Heart left ventricle (tissue), 16 donors: ENCODE measurements around the gene JPH2. TPM values are rescaled to one million over a fixed set of nuclear protein-coding genes. Genes with fewer than 3 reads are reported as not detected.

Experiments used
- ATAC-seq, 4 donors: fragments of 200-7000 bp; cut with Tn5 transposase; one replicate each; pipeline ENCODE4 v1.9.1; 2020 to 2022; ENCODE audit warnings: moderate library complexity in 4 of 4, mild to moderate bottlenecking in 3 of 4, moderate number of reproducible peaks in 1 of 4
- DNase-seq, 5 donors: peaks; one replicate each; pipeline ENCODE4 v3.0.0-alpha.2; 2020
- H3K27ac ChIP-seq, 12 donors: fragments of 200-600 bp; sonication (generic) in 4 of 12; one replicate each; pipeline versions ENCODE4 v1.5.0 to v1.8.0; 2016 to 2022; ENCODE audit warnings: mild to moderate bottlenecking in 2 of 12
- H3K27me3 ChIP-seq, 9 donors: fragments of 200-600 bp; sonication (generic) in 2 of 9; one replicate each; pipeline versions ENCODE4 v1.5.1 to v1.8.0; 2016 to 2022; ENCODE audit warnings: mild to moderate bottlenecking in 3 of 9
- H3K36me3 ChIP-seq, 9 donors: fragments of 200-600 bp; sonication (generic) in 2 of 9; one replicate each; pipeline versions ENCODE4 v1.5.0 to v1.8.0; 2018 to 2022; ENCODE audit warnings: mild to moderate bottlenecking in 2 of 9
- H3K4me1 ChIP-seq, 12 donors: fragments of 200-600 bp; sonication (generic) in 4 of 12; one replicate each; pipeline versions ENCODE4 v1.5.0 to v1.8.0; 2016 to 2022; ENCODE audit warnings: mild to moderate bottlenecking in 3 of 12
- H3K4me3 ChIP-seq, 12 donors: fragments of 200-600 bp; sonication (generic) in 4 of 12; one replicate each; pipeline versions ENCODE4 v1.5.0 to v1.8.0; 2017 to 2022; ENCODE audit warnings: mild to moderate bottlenecking in 9 of 12, moderate library complexity in 4 of 12
- H3K9me3 ChIP-seq, 12 donors: fragments of 200-600 bp; sonication (generic) in 4 of 12; one replicate each; pipeline versions ENCODE4 v1.5.0 to v1.8.0; 2016 to 2022; ENCODE audit warnings: mild to moderate bottlenecking in 1 of 12
- POLR2A ChIP-seq, 2 donors: fragments of 450-650 bp; IDR thresholded peaks; one replicate each; pipeline ENCODE4 v1.6.1; 2017; ENCODE audit warnings: antibody characterized with exemption in 2 of 2, mild to moderate bottlenecking in 2 of 2, moderate library complexity in 2 of 2
- WGBS, 4 donors: extraction: QIAGEN DNeasy Blood & Tissue Kit in 2 of 4; methylation state at CpG; one replicate each; pipeline versions ENCODE4 v1.1.5 to v1.1.7; 2013 to 2018; 5-methylcytosine and 5-hydroxymethylcytosine counted together
- intact Hi-C, 10 donors: fragments of 100-400 bp; cut with DNase I; formaldehyde crosslinking; loops; one replicate each; pipeline versions ENCODE4 v1.11.1 to v1.14.2; 2022
- polyA plus RNA-seq, 2 donors: library from polyadenylated mRNA; stranded (reverse); fragments of 200-250 nt; gene quantifications; one replicate each; pipeline ENCODE4 v1.2.3, GENCODE V29; 2013
- total RNA-seq, 9 donors: library from RNA; depleted of rRNA in 2 of 9; stranded (reverse); fragments of >200 nt in 2 of 9; fragmentation: NEBNext Ultra II Directional in 3 of 9; extraction: Animal tissue kit (Norgen Biotek cat#: 25700) in 3 of 9; gene quantifications; one replicate each; pipeline versions ENCODE4 v1.1.0 to v1.2.4, GENCODE V29; 2016 to 2023
- TF ChIP-seq, protein P1 (sequence below), 12 donors: fragments of 200-600 bp; sonication (generic) in 4 of 12; IDR thresholded peaks; one replicate each; pipeline versions ENCODE4 v1.5.0 to v1.8.0; 2018 to 2022; ENCODE audit warnings: antibody characterized with exemption in 12 of 12, mild to moderate bottlenecking in 5 of 12
- donor health status: ischemic (EF 13 %, LVEDD 7.1; RV severe dilation, severe dysfunction).
- donor health status: healthy with polysubstance abuse.
- donor health status: DM: no; HTN: yes; CAD: no.
- donor health status: DM: no; HTN: no; CAD: no.
- donor health status: ischemic (EF 25% LVEDD 6.9; RV normal size, moderate dysfunction).
- donor health status: ischemic (EF 25% LVEDD 5.7; RV mildly dilated, moderate dysfunction).
- donor health status: healthy.
- donor health status: DM: yes; HTN: yes; CAD: no.
- donor health status: ischemic (EF 35%, LVEDD 5.7; RV mildly dilated, moderate dysfunction).
- donor health status: nonischemic (EF 11% LVEDD 7.7; RV severe dilation, severe dysfunction).
- donor health status: DM: yes; HTN: yes; CAD: no.
- donor health status: PGD.
- donor health status: ischemic (EF 29% LVEDD 5.4; RV normal size, mild dysfunction).
- donor health status: nonischemic (EF 23%, LVEDD 6.1; RV moderate dilation, normal function).

JPH2 gene
- total and polyA plus RNA-seq, 11 donors, result 99.5 to 219 (median 155) TPM

DNA sequence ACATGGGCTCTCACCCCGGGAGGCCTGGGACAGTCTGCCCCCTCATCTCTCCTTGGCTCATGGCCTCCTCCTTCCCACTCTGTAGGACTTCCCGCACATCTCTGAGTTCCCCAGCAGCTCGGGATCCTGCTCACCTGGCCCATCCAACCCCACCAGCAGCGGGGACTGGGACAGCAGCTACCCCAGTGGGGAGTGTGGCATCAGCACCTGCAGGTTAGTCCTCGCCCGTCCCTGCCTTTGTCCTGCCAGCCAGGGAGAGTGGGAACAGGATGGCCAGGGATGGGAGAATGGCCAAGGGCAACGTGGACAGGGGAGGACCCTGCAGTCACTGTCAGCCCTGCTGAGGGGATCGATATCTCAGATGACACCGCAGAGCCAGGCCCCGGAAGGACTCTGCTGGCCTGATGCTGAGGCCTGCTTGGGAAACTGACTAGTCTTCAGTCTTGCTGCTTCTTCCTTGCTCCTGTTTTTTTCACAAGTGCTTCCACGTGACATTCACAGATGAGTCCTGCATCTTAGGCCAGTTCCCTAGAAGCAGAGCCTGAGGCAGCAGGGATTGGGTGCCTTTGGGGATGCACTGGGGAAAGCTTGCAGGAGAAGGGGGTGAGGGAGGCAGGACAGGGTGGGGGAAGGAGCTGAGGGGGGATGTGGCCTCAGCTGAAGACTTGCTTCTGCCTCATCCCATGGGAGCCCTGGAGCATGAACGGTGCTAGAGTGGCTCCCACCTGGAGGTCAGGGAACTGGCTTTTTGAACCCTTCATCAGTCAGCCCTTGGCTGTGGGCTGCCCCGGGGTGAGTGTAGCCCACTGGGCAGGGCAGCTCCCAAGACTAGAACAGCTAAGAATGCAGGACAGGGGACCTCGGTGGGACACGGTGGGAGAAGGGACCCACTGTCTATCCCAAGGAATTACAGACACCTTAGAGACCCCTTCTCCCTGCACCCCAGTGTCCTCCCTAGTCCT is 120.1 kb downstream of the JPH2 start:
- no peak for TF ChIP-seq POLR2A (IDR thresholded peaks at IDR 0.05)
- TF ChIP-seq, protein P1, sequence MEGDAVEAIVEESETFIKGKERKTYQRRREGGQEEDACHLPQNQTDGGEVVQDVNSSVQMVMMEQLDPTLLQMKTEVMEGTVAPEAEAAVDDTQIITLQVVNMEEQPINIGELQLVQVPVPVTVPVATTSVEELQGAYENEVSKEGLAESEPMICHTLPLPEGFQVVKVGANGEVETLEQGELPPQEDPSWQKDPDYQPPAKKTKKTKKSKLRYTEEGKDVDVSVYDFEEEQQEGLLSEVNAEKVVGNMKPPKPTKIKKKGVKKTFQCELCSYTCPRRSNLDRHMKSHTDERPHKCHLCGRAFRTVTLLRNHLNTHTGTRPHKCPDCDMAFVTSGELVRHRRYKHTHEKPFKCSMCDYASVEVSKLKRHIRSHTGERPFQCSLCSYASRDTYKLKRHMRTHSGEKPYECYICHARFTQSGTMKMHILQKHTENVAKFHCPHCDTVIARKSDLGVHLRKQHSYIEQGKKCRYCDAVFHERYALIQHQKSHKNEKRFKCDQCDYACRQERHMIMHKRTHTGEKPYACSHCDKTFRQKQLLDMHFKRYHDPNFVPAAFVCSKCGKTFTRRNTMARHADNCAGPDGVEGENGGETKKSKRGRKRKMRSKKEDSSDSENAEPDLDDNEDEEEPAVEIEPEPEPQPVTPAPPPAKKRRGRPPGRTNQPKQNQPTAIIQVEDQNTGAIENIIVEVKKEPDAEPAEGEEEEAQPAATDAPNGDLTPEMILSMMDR (IDR thresholded peaks at IDR 0.05), result no peak
- peaks cover 0 to 25% (median 0%) of the 10 kb centered on the region in 12 donors for H3K4me1 ChIP-seq
- 85 to 86% (median 85%) methylated on average over 12 to 15 of the region's 15 CpGs for WGBS, 4 donors
- H3K9me3 ChIP-seq, result no peaks in the 10 kb centered on the region
- no peak overlapping the region for H3K4me3 ChIP-seq
- H3K36me3 ChIP-seq, result no peaks in the 10 kb centered on the region
- no peak for DNase-seq
- intact Hi-C loops, result no loop called here
- no peak overlapping the region for H3K27ac ChIP-seq
- ATAC-seq, result no peak
- H3K27me3 ChIP-seq, result no peaks in the 10 kb centered on the region

- Histone ChIP-seq H3K36me3 (no peaks in the 10 kb centered on the region), H3K27ac (no peak overlapping the region)
Measured at GRCh38 chr20:44065401-44066340, 121.3 kb downstream of the JPH2 start.

GRCh38 chr20:44064501-44065400 is 122.2 kb downstream of the JPH2 start:
- peaks cover 0 to 14% (median 0%) of the 10 kb centered on the region in 12 donors for H3K4me1 ChIP-seq
- H3K4me3 ChIP-seq, result no peak overlapping the region
- H3K9me3 ChIP-seq, result peaks cover 0 to 1% (median 0%) of the 10 kb centered on the region in 12 donors
- no peak for DNase-seq
- intact Hi-C loops, result no loop called here
- ATAC-seq, result no peak
- no peaks in the 10 kb centered on the region for H3K36me3 ChIP-seq
- no peaks in the 10 kb centered on the region for H3K27me3 ChIP-seq
- H3K27ac ChIP-seq, result no peak overlapping the region
- WGBS, 4 donors, result 86 to 93% (median 89%) methylated on average over 14 to 17 of the region's 17 CpGs
- TF ChIP-seq POLR2A (IDR thresholded peaks at IDR 0.05), result no peak
- TF ChIP-seq, protein P1 (IDR thresholded peaks at IDR 0.05), result no peak

More at GRCh38 chr20:44065401-44066340, 121.3 kb downstream of the JPH2 start:
- WGBS, 4 donors, result 91 to 96% (median 93%) methylated on average over 19 to 20 of the region's 20 CpGs
- DNase-seq, result peak in 1 of 5 donors; percentile 54
- H3K27me3 ChIP-seq, result no peaks in the 10 kb centered on the region
- no peak for TF ChIP-seq POLR2A (IDR thresholded peaks at IDR 0.05)
- TF ChIP-seq, protein P1 (IDR thresholded peaks at IDR 0.05), result no peak
- H3K9me3 ChIP-seq, result no peaks in the 10 kb centered on the region
- peaks cover 0 to 24% (median 0%) of the 10 kb centered on the region in 12 donors for H3K4me1 ChIP-seq
- no peak overlapping the region for H3K4me3 ChIP-seq
- ATAC-seq, result no peak
- intact Hi-C loops, result no loop called here

Other genes starting within 250 kb of the JPH2 start
- 10 to 100 TPM; 20.6 to 39.0 (median 34.1) TPM for gene OSER1, start 23.6 kb upstream of the JPH2 start, total RNA-seq
- gene OSER1, start 23.6 kb upstream of the JPH2 start, polyA plus RNA-seq, result 10 to 100 TPM; 11.9 to 35.6 TPM
- under 1 TPM in 7 of 9 donors, not detected in 2; 0.19 to 0.67 (median 0.41) TPM for gene GDAP1L1, start 60.1 kb upstream of the JPH2 start, total RNA-seq
- under 1 TPM; 0.12 to 0.30 TPM for gene GDAP1L1, start 60.1 kb upstream of the JPH2 start, polyA plus RNA-seq
- 100 to 1,000 TPM in 7 of 9 donors, 10 to 100 TPM in 2; 71.7 to 165 (median 125) TPM for gene FITM2, start 124.0 kb upstream of the JPH2 start, total RNA-seq
- gene FITM2, start 124.0 kb upstream of the JPH2 start, polyA plus RNA-seq, result 10 to 100 TPM; 31.5 to 60.6 TPM
- gene R3HDML, start 149.9 kb upstream of the JPH2 start, total RNA-seq, result not detected
- not detected for gene R3HDML, start 149.9 kb upstream of the JPH2 start, polyA plus RNA-seq
- not detected for gene HNF4A, start 168.5 kb upstream of the JPH2 start, total RNA-seq
- under 1 TPM in 1 of 2 donors, not detected in 1; 0.03 TPM for gene HNF4A, start 168.5 kb upstream of the JPH2 start, polyA plus RNA-seq